ENCODE results near the gene CXADR. TPM values are rescaled to one million over a fixed set of nuclear protein-coding genes. Genes with fewer than 3 reads are reported as not detected.

CXADR gene
- total and polyA plus RNA-seq, 9 of the 15 experiments (the other 6 are each of a cell fraction or from before 2014, with no cell fraction given), result 0.01 to 0.41 (median 0.14) TPM

DNA sequence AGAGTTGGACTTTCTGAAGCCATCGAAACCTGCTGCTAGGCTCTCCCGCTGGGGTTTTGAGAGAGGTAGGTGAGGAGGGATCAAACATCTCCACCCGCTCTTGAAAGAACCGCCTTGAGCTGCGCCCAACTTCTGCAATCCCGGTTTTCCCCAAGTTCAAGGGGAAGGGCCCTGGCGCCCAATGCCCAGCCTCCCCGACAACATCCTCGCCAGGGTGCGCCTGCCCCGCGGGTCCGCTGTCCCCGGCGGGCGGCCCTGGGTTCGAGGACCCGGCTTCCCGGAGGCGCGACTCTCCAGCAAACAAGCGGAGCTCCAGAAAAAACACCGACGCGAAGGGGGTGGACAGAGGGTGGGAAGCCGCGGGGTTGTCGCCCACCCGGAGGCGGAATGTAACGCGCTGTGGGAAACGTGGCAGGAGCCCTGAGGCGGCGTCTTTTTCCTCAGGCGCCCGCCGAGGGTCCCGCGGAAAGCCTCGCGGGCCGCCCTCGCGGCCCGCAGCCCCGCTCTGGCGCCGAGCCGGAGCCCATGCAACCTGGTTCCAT, 99.3 kb downstream of the CXADR start (continued):
- TF ChIP-seq ZFX (CRISPR knock-in tag; IDR thresholded peaks at IDR 0.05) (peak; percentile 48; the same call in 1 of the 2 replicates), SAFB (IDR thresholded peaks at IDR 0.05; ENCODE audit: borderline replicate concordance, low read depth, low read length) (no peak), NFRKB (IDR thresholded peaks at IDR 0.05; ENCODE audit: low read depth) (peak; percentile 5; the same call in 1 of the 2 replicates), STAG1 (CRISPR knock-in tag; IDR thresholded peaks at IDR 0.05; ENCODE audit: borderline replicate concordance) (no peak), PHF8 (IDR thresholded peaks at IDR 0.05; ENCODE audit: borderline replicate concordance, low read length) (peak; percentile 22; the same call in 1 of the 2 replicates), KLF6 (CRISPR knock-in tag; IDR thresholded peaks at IDR 0.05; ENCODE audit: borderline replicate concordance) (no peak), TBL1XR1 (IDR thresholded peaks at IDR 0.05; ENCODE audit: low read length in 2 of 2) (no peak), GATAD2B (IDR thresholded peaks at IDR 0.05; ENCODE audit: borderline replicate concordance) (no peak), MYNN (IDR thresholded peaks at IDR 0.05) (no peak), MYNN (CRISPR knock-in tag; IDR thresholded peaks at IDR 0.05) (no peak), NCOA6 (IDR thresholded peaks at IDR 0.05) (no peak), FUS (optimal IDR thresholded peaks at IDR 0.05; ENCODE audit: low read depth, low read length) (peak; percentile 33), BRD4 (IDR thresholded peaks at IDR 0.05) (peak; percentile 78; the same call in 1 of the 2 replicates), CHD1 (IDR thresholded peaks at IDR 0.05; ENCODE audit: low read length) (peak; percentile 42), RBM14 (IDR thresholded peaks at IDR 0.05; ENCODE audit: borderline replicate concordance, insufficient read depth, low read depth, low read length) (peak; percentile 95; the same call in 1 of the 2 replicates), ZC3H4 (CRISPR knock-in tag; IDR thresholded peaks at IDR 0.05; ENCODE audit: borderline replicate concordance) (peak; percentile 56), FOXM1 (IDR thresholded peaks at IDR 0.05; ENCODE audit: low read depth) (no peak), FOXM1 (CRISPR knock-in tag; IDR thresholded peaks at IDR 0.05; ENCODE audit: low read depth) (no peak)
- TF ChIP-seq, protein P1, sequence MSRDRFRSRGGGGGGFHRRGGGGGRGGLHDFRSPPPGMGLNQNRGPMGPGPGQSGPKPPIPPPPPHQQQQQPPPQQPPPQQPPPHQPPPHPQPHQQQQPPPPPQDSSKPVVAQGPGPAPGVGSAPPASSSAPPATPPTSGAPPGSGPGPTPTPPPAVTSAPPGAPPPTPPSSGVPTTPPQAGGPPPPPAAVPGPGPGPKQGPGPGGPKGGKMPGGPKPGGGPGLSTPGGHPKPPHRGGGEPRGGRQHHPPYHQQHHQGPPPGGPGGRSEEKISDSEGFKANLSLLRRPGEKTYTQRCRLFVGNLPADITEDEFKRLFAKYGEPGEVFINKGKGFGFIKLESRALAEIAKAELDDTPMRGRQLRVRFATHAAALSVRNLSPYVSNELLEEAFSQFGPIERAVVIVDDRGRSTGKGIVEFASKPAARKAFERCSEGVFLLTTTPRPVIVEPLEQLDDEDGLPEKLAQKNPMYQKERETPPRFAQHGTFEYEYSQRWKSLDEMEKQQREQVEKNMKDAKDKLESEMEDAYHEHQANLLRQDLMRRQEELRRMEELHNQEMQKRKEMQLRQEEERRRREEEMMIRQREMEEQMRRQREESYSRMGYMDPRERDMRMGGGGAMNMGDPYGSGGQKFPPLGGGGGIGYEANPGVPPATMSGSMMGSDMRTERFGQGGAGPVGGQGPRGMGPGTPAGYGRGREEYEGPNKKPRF (IDR thresholded peaks at IDR 0.05; ENCODE audit: low read depth, low read length), result no peak

All from K562 (cell line).